HG03571 (cell line): ENCODE measurements around the gene CHPF2.

Experiments
- ATAC-seq: cut with Tn5 transposase; IDR thresholded peaks from one replicate; pipeline ENCODE4 v1.9.1; 2021; ENCODE audit not compliant: unreplicated experiment

The CHPF2 gene

GRCh38 chr7:151257990-151258389, 25.7 kb downstream of the CHPF2 start:
- no peak for ATAC-seq

GRCh38 chr7:151260471-151260870, 28.2 kb downstream of the CHPF2 start:
- no peak for ATAC-seq

- no peak for ATAC-seq
These were observed 28.6 kb downstream of the CHPF2 start for GRCh38 chr7:151260883-151261282.

GRCh38 chr7:151261529-151261928, 29.2 kb downstream of the CHPF2 start:
- no peak for ATAC-seq

- no peak for ATAC-seq
These were observed 32.3 kb downstream of the CHPF2 start for GRCh38 chr7:151264615-151265014.

GRCh38 chr7:151265351-151265931, 33.2 kb downstream of the CHPF2 start:
- ATAC-seq, result no peak

- no peak for ATAC-seq
These were observed 37.2 kb downstream of the CHPF2 start for GRCh38 chr7:151269511-151269910.

- ATAC-seq, result no peak
These were observed 39.5 kb downstream of the CHPF2 start for GRCh38 chr7:151271699-151272355.

- no peak for ATAC-seq
These were observed 40.1 kb downstream of the CHPF2 start for GRCh38 chr7:151272405-151272804.

GRCh38 chr7:151272877-151273276, 40.6 kb downstream of the CHPF2 start:
- ATAC-seq, result no peak

GRCh38 chr7:151273651-151274390, 41.5 kb downstream of the CHPF2 start:
- ATAC-seq, result no peak

GRCh38 chr7:151274396-151274795, 42.1 kb downstream of the CHPF2 start:
- no peak for ATAC-seq

- ATAC-seq, result no peak
These were observed 42.9 kb downstream of the CHPF2 start for GRCh38 chr7:151274936-151275812.

GRCh38 chr7:151275813-151276577, 43.7 kb downstream of the CHPF2 start:
- no peak for ATAC-seq

GRCh38 chr7:151276666-151277590, 44.6 kb downstream of the CHPF2 start:
- ATAC-seq, result peak; percentile 49

- no peak for ATAC-seq
These were observed 45.3 kb downstream of the CHPF2 start for GRCh38 chr7:151277631-151278030.

- ATAC-seq, result no peak
These were observed 46.7 kb downstream of the CHPF2 start for GRCh38 chr7:151278949-151279348.

- ATAC-seq, result no peak
These were observed 47.6 kb downstream of the CHPF2 start for GRCh38 chr7:151279868-151280267.

- no peak for ATAC-seq
These were observed 48.2 kb downstream of the CHPF2 start for GRCh38 chr7:151280388-151281019.
